ENCODE data around the gene MARCHF10. TPM values are rescaled to one million over a fixed set of nuclear protein-coding genes. Genes with fewer than 3 reads are reported as not detected.

The MARCHF10 gene
- total RNA-seq, 1 experiment from 2014 or later: not detected

- DNase-seq (ENCODE audit: low spot score): no peak
These were observed 129.7 kb downstream of the MARCHF10 start for GRCh38 chr17:62678214-62678919.

- no peak for DNase-seq (ENCODE audit: low spot score)
These were observed 131.0 kb downstream of the MARCHF10 start for GRCh38 chr17:62676952-62677596.

DNA sequence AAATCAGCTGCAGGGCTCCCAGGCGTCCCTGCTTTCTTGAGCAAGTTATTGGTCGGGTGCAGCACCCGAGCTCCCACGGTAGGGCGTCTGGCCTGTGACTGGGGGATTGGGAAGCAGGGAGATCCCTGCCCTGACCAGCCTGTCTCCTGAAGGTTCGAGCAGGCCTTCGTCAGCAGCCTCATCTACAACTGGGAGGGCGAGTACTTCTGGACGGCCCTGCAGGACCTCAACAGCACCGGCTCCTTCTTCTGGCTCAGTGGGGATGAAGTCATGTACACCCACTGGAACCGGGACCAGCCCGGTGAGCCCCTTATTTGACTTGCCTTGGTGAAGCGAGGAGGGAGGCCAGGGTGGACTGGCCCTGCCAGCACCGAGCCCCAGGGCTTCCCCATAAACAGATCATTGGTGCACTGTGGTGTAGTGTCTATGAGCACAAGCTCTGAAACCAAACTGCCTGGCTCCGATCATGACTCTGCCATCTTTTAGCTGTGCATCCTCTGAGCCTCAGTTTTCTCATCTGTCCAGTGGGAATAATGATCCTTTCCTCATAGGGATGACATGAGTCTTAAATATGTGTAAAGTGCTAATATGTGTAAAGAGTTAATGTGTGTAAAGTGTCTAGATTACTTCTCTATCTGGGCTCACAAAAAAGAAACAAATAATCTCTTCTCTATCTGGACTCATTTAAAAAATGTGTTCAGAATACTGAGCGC lies 131.7 kb downstream of the MARCHF10 start:
- DNase-seq (ENCODE audit: low spot score): no peak

- no peak for DNase-seq (ENCODE audit: low spot score)
These were observed 132.4 kb downstream of the MARCHF10 start for GRCh38 chr17:62675701-62676100.

DNA sequence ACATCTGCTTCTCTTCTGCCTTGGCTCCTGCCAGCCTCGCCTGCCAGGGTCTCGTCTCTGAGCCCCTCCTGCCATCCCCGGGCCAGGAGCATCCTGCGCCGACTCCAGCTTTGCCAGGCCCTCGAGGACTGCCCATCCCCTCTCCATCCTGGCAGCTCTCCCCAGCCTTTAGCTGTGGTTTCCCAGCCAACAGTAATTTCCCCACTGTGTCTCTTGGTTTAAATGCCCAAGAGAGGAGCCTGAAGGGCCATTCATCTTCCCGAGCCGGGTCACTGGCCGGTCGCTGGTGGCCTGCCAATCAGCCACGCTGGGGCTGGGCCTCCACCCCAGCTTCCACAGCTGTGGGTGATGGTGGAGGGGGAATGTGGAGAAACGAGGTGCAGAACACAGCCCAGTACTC lies 132.9 kb downstream of the MARCHF10 start:
- DNase-seq (ENCODE audit: low spot score): no peak

DNA sequence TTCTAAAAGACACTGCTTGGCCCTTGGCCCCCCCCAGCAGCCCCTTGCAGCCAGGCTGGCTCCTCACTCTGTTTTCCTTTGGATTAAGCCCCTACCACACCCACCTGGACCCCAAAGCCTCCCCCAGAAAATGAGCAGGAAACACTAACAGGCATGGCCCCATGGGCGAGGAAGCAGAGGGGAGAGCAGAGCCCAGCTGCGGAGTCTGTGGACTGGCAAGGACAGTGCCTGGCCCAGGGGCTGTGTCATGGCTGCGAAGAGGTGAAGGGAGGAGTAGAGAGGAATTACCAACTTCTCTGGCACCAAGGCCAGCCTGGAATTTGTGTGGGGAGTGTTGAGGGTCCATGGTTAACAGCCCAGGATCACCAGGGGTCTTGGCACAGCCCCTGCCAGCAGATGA lies 133.3 kb downstream of the MARCHF10 start:
- DNase-seq (ENCODE audit: low spot score): no peak

DNA sequence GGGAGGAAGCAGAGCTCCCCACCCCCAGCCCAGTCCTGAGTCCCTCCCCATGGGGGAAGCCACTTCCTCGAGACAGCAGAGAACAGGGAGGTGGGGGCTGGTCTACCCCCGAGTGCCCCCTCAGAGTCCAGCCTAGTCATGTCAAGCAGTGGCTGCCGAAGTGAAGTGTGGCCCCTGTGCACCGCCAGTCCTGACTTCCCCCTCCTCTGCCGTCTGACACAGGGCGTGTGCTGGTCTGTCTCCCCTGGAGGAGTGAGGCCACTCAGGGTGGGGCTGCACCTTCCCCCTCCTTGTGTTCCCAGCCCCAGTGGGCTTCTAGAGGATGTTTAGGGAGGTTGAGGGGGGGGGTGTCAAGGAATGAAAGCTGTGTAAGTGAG lies 133.8 kb downstream of the MARCHF10 start:
- no peak for DNase-seq (ENCODE audit: low spot score)

DNA sequence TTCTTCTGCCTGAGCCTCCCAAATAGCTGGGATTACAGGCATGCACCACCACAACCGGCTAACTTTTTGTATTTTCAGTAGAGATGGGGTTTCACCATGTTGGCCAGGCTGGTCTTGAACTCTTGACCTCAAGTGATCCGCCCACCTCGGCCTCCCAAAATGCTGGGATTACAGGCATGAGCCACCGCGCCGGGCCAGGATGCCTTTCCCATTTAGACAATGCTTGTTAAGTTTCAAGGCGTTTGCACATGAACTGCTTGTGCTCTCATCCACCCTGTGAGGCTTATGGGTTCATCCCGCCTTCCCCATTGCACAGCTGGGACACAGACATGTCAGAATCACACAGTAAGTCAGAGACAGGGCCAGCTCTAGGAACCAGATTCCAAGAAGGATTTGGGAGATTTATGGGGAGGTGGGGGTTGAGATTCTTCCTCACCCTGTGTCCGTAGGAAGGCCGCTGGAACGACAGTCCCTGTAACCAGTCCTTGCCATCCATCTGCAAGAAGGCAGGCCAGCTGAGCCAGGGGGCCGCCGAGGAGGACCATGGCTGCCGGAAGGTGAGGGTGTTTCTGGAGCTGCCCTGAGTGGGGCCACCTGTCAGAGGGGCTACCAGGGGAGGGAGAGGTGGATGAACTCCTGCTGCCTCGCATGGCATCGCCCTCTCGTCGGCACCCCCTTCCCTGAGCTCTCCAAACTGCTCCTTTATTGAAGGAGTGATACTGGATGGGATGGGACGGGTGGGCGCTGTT lies 134.3 kb downstream of the MARCHF10 start:
- no peak for DNase-seq (ENCODE audit: low spot score)

DNA sequence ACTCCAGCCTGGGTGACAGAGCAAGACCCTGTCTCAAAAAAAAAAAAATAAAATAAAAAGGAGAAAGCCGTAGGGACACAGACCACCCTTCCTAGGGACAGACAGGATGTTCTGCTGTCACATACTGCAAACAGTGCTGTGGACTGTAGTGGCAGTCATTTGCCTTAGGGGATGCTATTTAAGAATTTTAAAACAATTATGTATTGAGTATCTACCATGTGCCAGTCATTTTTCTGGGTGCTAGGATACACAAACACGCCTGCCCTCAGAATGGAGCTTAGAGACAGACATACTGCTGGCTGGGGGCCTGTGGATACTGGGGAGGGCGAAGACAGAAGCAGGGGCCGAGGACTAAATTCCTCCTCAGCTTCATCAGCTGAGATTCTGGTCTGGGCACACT lies 135.2 kb downstream of the MARCHF10 start:
- DNase-seq (ENCODE audit: low spot score): no peak

- no peak for DNase-seq (ENCODE audit: low spot score)
These were observed 136.6 kb downstream of the MARCHF10 start for GRCh38 chr17:62671553-62671952.

GRCh38 chr17:62670202-62670821 lies 137.8 kb downstream of the MARCHF10 start:
- no peak for DNase-seq (ENCODE audit: low spot score)

- no peak for DNase-seq (ENCODE audit: low spot score)
These were observed 139.9 kb downstream of the MARCHF10 start for GRCh38 chr17:62668091-62668804.

DNA sequence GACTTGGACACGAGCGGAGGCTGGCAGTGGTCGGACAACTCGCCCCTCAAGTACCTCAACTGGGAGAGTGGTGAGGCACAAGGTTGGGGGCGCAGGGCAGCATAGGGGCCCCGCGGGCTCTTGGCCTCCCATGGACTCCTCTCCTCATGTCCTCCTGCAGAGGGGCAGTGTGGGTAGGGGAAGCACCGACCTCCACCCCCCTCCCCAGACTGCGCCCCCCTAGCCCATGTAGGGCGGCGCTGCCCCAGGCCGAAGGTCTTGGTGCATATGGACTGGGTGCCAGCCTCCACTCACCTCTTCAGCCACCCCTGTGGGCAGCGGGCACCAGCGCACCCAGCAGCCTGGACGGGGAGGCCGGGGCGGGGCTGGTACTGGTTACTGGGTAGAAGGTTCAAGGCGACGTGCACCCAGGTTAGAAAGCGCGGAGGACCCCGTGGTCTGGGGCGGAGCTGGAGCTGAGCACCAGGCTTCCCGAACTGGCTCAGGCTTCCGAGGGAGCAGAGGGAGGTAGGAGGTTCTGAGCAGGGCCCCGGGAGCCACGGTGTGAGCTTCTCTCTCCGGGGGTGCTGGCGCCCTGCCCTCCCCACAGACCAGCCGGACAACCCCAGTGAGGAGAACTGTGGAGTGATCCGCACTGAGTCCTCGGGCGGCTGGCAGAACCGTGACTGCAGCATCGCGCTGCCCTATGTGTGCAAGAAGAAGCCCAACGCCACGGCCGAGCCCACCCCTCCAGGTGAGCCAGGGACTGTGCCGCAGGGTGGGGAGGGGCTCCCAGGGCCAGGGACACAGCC lies 141.1 kb downstream of the MARCHF10 start:
- DNase-seq (ENCODE audit: low spot score): no peak

GRCh38 chr17:62666061-62666800 lies 141.9 kb downstream of the MARCHF10 start:
- no peak for DNase-seq (ENCODE audit: low spot score)

GRCh38 chr17:62665599-62665998 lies 142.5 kb downstream of the MARCHF10 start:
- no peak for DNase-seq (ENCODE audit: low spot score)

- no peak for DNase-seq (ENCODE audit: low spot score)
These were observed 143.6 kb downstream of the MARCHF10 start for GRCh38 chr17:62664336-62665120.

DNA sequence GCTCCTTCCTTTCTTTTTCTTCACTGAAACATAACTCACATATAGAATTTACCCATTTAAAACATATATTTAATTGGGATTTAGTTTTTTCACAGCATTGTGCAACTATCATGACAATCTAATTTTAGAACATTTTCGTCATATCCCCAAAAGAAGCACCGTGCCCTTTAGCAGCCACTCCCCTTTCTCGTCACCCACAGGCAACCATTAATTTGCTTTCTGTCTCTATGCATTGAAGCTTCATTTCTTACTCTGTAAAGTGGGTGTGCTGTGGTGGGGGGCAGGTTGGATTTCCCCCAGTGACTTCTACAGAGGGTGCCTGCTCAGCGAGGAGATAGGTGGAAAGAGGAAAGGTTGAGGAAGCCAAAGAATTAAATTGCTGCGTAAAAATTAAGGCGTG lies 144.8 kb downstream of the MARCHF10 start:
- no peak for DNase-seq (ENCODE audit: low spot score)

- no peak for DNase-seq (ENCODE audit: low spot score)
These were observed 145.3 kb downstream of the MARCHF10 start for GRCh38 chr17:62662855-62663254.

GRCh38 chr17:62661337-62661736 lies 146.8 kb downstream of the MARCHF10 start:
- no peak for DNase-seq (ENCODE audit: low spot score)
